ENCODE results near the gene HK3. TPM values are rescaled to one million over a fixed set of nuclear protein-coding genes. Genes with fewer than 3 reads are reported as not detected.
"Not testable (repeated sequence)": the region's sequence is repeated elsewhere in the genome, so short reads cannot be mapped to it uniquely, and the experiment has no call there.

The HK3 gene
- total RNA-seq, 1 donor from 2014 or later, result 41.1 TPM

GRCh38 chr5:176884571-176884890, 14.6 kb downstream of the HK3 start:
- no peak for DNase-seq (ENCODE audit: low spot score)

- DNase-seq (ENCODE audit: low spot score), result no peak
These were observed 15.2 kb downstream of the HK3 start for GRCh38 chr5:176883700-176884570.

GRCh38 chr5:176882567-176882903, 16.6 kb downstream of the HK3 start:
- no peak for DNase-seq (ENCODE audit: low spot score)

- DNase-seq (ENCODE audit: low spot score), result no peak
These were observed 17.2 kb downstream of the HK3 start for GRCh38 chr5:176881816-176882566.

GRCh38 chr5:176881021-176881749, 18.0 kb downstream of the HK3 start:
- no peak for DNase-seq (ENCODE audit: low spot score)

- DNase-seq (ENCODE audit: low spot score), result no peak
These were observed 18.7 kb downstream of the HK3 start for GRCh38 chr5:176880366-176881020.

- DNase-seq (ENCODE audit: low spot score), result no peak
These were observed 19.3 kb downstream of the HK3 start for GRCh38 chr5:176879663-176880361.

GRCh38 chr5:176878906-176879662, 20.1 kb downstream of the HK3 start:
- no peak for DNase-seq (ENCODE audit: low spot score)

- no peak for DNase-seq (ENCODE audit: low spot score)
These were observed 20.7 kb downstream of the HK3 start for GRCh38 chr5:176878463-176878862.

- DNase-seq (ENCODE audit: low spot score), result no peak
These were observed 21.3 kb downstream of the HK3 start for GRCh38 chr5:176877793-176878331.

- no peak for DNase-seq (ENCODE audit: low spot score)
These were observed 22.4 kb downstream of the HK3 start for GRCh38 chr5:176876506-176877431.

GRCh38 chr5:176875783-176876505, 23.2 kb downstream of the HK3 start:
- DNase-seq (ENCODE audit: low spot score), result no peak

- no peak for DNase-seq (ENCODE audit: low spot score)
These were observed 24.1 kb downstream of the HK3 start for GRCh38 chr5:176875014-176875550.

GRCh38 chr5:176874198-176874780, 24.9 kb downstream of the HK3 start:
- DNase-seq (ENCODE audit: low spot score), result no peak

- DNase-seq (ENCODE audit: low spot score), result no peak
These were observed 25.5 kb downstream of the HK3 start for GRCh38 chr5:176873541-176874172.

GRCh38 chr5:176873011-176873410, 26.1 kb downstream of the HK3 start:
- DNase-seq (ENCODE audit: low spot score), result not testable (repeated sequence)

- DNase-seq (ENCODE audit: low spot score), result not testable (repeated sequence)
These were observed 26.6 kb downstream of the HK3 start for GRCh38 chr5:176872586-176872985.
